GM19099 (cell line): Measurements from ENCODE around the gene SEMA3D.

Experiments used
- POLR2A ChIP-seq: IDR thresholded peaks from 3 replicates; pipeline ENCODE4 v1.6.1; 2011; ENCODE audit warnings: low read depth; ENCODE audit not compliant: insufficient read length; ENCODE audit errors: extremely low read depth

Gene SEMA3D

GRCh38 chr7:85115006-85115405 lies 71.8 kb downstream of the SEMA3D start:
- no peak for TF ChIP-seq POLR2A

GRCh38 chr7:85114342-85114741 lies 72.5 kb downstream of the SEMA3D start:
- no peak for TF ChIP-seq POLR2A

DNA sequence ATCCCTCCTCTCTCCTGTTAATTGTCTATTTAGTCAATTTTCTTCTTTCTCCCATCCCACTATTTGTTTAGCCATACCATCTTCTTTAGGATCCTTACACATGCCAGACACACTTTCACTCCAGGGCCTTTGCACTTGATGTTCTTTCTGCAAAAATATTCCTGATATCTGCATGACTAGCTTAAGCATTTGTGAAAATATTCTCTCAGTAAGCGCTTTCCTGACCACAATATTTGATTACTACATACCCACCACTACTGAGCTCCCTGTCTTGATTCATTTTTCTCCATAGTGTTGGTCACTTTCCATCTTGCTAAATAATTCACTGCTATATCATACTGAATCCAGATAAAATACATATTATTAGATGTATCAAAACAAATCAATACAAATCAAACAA lies 75.1 kb downstream of the SEMA3D start:
- TF ChIP-seq POLR2A = no peak

DNA sequence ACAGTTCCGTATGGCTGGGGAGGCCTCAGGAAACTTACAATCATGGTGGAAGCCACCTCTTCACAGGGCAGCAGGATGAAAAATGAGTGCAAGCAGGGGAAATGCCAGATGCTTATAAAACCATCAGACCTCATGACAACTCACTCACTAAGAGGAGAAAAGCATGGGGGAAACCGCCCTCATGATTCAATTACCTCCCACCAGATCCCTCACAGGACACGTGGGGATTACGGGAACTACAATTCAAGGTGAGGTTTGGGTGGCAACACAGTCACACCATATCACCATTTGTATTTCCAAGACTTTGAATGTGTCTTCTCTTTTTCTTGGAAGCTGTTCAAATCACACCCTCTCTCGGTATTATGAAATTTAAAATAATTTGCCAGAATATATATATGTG lies 80.1 kb downstream of the SEMA3D start:
- TF ChIP-seq POLR2A = no peak

DNA sequence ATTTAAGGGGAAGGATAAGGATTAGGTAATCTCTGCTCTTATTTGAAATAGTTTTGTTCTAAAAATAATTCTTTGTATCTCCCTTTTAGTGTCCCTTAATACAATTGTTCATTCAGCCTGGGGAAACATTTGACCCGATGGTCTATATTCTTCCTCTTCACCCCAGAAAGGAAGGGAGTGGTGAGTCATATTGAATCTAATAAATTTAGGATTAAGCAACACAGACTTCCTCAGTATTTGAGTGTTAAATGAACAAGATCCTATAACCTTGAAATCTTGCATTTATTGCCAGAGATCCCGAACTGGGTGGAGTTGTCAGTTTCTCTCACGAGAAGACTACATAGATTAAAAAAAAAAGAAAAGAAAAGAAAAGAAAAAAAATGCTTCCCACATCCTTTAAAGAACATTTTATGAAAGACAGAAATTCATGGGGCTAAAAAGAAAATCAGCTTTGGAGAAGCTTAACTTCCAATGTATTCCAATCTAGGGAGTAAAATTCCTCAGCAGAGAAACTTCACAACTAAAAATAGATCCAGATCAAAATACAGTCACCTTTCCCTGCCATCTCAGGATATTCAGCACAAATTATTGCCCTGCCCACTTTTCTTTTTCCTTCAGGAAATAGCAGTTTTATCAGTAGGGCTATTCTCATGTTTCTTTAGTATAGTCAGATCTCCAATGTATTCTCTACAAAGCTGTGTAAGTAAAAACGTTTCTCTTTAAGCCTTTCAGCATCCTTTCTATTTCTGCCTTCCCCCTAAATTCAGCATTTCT lies 82.2 kb downstream of the SEMA3D start:
- no peak for TF ChIP-seq POLR2A

DNA sequence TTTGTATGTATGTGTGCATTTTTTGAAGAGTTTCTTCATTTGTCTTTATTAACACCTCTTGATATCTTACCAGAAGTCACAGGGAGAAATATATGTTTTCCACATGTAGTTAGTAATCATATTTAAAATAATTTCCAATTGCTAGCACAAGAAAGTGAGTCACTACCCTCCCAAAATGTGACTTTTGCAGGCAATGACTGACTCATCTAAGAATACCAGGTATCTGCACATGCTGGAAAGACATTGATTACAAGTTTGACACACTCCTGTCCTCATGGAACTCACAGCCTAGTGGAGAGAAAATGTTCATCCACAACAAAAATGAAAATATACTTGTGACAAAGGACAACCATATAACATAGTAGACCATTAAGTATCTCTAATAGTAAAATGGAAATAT lies 82.9 kb downstream of the SEMA3D start:
- no peak for TF ChIP-seq POLR2A

DNA sequence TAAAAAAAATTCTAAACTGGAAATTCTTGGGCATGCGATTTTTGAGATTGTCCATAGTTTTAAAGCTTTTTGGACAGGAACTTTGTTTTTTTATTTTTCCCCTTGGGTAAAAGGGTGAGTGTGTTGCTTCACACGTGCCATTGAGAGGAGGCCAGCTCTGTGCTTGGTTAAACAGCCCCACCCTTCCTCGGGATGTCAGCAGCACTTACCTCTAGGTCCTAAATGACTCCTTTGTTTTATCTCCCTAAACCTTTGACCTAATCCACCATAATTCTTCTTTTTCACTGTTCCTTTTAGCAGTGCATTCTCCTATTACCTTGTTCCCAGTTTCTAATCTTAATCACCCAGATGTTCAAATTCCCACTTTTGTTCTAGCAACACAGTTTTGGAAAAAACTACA lies 83.5 kb downstream of the SEMA3D start:
- no peak for TF ChIP-seq POLR2A

- no peak for TF ChIP-seq POLR2A
These were observed 84.0 kb downstream of the SEMA3D start for GRCh38 chr7:85102813-85103350.

GRCh38 chr7:85101347-85101746 lies 85.5 kb downstream of the SEMA3D start:
- no peak for TF ChIP-seq POLR2A

GRCh38 chr7:85097844-85098243 lies 89.0 kb downstream of the SEMA3D start:
- no peak for TF ChIP-seq POLR2A

GRCh38 chr7:85095806-85096205 lies 91.0 kb downstream of the SEMA3D start:
- TF ChIP-seq POLR2A = no peak

DNA sequence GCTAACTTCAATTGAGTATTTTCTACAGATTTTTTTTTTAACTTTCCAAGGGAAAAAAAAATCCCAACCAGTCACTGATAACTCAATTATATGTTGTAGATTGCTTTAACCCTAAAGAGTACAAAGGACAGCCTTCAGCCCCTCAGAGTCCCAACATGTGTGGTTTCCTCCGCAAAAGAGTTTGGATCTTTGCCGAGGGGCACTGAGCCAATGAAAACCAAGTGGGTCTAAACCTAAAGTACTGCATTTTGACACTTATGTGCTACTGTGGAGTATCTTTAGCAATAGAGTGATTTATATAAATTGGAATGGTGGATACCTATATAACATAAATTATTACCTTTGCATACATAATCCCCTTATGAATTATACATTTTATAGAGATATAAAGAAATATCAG lies 91.5 kb downstream of the SEMA3D start:
- TF ChIP-seq POLR2A = no peak

- no peak for TF ChIP-seq POLR2A
These were observed 92.7 kb downstream of the SEMA3D start for GRCh38 chr7:85094046-85094725.

- TF ChIP-seq POLR2A = no peak
These were observed 95.3 kb downstream of the SEMA3D start for GRCh38 chr7:85091565-85091928.

GRCh38 chr7:85090919-85091564 lies 95.8 kb downstream of the SEMA3D start:
- no peak for TF ChIP-seq POLR2A

DNA sequence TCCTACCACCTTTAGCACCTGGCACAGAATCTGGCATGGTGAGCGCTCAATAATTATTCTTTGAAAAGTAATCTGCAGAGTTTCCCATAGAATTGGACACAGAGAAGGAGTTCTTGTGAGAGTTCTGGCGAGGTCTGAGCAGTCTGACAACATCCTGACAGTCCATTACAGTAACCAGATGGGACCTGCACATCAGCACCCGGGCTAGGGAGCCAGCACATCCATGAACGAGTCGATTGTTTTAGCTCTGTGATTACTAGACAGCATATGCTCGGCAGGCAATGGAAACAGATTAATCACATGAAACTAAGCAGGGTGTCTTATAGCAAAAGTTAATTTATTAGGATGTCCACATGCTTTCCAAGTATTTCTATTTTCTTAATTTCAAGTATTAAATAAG lies 96.7 kb downstream of the SEMA3D start:
- TF ChIP-seq POLR2A = no peak
